ENCODE data around the gene SNHG17.
"Not testable (repeated sequence)": the region's sequence is repeated elsewhere in the genome, so short reads cannot be mapped to it uniquely, and the experiment has no call there.

SNHG17 gene

DNA sequence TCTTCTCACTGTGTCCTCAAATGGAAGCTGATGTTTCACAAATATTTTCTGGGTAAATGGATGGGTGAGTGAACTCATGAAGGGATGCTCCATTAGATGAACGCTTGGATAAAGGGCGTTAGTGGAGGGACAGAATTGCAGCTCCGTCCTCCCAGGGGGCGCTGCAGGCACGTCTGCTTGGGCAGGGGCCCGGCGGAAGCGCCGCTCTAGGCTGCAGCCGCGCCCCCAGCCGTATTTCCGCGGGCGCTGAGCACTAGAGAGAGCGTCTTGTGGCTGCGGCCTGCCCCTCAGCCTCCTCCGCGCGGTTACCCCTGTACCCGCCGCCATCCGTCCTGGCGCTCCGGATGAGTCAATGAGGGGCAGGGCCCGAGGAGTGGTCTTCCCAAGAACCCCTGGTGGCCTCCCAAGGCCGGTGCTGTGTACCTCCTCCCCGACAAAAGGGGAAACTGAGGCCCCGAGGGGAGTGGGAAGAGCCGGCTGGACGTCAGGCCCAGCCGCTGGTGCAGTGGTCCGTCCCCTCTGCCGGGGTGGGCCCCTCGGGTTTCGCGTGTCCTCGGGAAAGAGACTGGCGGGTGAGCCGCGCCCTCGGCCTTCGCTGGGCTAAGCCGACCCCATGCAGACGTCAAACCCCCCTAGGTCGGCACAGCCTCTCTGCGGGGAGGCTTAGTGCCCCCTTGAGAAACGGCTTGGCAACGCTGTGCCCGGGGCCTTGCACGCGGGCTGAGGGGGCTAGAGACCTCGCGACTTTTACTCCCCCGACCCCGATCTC lies 11.5 kb upstream of the SNHG17 start:
- peak; percentile 88 for DNase-seq (ENCODE audit: extremely low read depth, low read depth)
- TF ChIP-seq, protein P1, sequence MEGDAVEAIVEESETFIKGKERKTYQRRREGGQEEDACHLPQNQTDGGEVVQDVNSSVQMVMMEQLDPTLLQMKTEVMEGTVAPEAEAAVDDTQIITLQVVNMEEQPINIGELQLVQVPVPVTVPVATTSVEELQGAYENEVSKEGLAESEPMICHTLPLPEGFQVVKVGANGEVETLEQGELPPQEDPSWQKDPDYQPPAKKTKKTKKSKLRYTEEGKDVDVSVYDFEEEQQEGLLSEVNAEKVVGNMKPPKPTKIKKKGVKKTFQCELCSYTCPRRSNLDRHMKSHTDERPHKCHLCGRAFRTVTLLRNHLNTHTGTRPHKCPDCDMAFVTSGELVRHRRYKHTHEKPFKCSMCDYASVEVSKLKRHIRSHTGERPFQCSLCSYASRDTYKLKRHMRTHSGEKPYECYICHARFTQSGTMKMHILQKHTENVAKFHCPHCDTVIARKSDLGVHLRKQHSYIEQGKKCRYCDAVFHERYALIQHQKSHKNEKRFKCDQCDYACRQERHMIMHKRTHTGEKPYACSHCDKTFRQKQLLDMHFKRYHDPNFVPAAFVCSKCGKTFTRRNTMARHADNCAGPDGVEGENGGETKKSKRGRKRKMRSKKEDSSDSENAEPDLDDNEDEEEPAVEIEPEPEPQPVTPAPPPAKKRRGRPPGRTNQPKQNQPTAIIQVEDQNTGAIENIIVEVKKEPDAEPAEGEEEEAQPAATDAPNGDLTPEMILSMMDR (IDR thresholded peaks at IDR 0.05; ENCODE audit: low read depth, low read length), result peak; percentile 91

DNA sequence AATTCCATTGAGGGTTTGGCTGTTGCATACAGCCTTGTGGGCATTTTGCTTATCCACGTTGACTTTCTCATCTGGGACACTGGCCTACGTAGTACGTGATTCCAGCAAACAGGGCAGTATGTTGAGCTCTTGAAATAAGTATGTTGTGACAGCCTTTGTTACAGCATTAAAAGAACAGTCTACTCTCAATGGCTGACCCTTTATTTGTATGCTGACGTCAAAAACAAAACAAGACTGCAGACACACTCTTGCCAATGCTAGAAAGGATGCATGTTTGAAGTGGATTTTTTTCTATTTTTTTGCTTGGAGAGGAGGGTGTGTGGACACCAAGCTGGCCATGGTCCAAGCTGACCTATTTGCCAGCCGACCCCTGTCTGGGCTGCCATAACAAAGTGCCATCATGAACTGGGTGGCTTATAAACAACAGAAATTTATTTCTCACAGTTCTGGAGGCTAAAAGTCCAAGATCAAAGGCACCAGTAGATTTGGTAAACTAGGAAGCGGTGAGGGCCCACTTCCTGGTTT lies 10.8 kb upstream of the SNHG17 start:
- TF ChIP-seq, protein P1 (IDR thresholded peaks at IDR 0.05; ENCODE audit: low read depth, low read length), result no peak

DNA sequence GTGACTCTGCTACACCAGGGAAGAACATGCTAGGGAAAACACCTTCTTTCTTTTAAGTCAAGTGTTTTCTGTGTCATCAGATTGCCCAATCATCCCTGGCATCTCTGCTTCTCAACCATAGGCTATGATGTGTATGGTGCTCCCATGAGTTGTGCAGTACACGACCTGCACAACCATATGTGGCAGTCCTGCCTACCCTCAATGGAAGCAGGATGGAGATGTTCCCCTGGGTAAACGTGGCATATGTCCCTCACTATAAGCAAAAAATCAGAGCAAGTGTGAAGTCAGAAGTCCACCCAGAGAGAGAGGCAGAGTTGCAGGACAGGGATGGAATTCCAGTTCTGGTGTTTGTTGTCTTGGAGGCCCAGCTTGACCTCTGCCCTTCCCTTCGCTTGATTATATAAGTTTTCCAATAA lies 10.3 kb upstream of the SNHG17 start:
- TF ChIP-seq, protein P1 (IDR thresholded peaks at IDR 0.05; ENCODE audit: low read depth, low read length), result no peak
- DNase-seq (ENCODE audit: extremely low read depth, low read depth), result no peak

More for the DNA sequence above, 10.8 kb upstream of the SNHG17 start:
- no peak for DNase-seq (ENCODE audit: extremely low read depth, low read depth)

DNA sequence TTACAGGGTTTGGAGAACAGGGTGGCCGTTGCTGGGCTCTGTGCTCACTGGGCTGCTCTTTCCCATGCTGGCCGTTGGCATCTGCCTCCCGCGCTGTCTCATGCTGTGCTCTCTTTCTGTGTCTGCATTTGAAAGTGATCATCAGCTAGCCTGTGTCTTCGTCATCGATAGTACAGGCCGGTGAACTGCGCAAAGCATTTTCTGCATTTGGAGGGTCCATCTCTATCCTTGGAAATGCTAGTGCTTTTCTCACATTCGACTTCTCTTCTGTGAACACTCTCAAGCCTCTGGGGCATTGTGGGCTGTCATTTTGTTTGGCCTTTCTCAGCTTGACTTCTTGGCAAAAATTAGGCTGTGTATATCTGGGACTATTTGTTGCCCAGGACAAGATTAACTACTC lies 6.8 kb upstream of the SNHG17 start:
- no peak for DNase-seq (ENCODE audit: extremely low read depth, low read depth)
- TF ChIP-seq, protein P1 (IDR thresholded peaks at IDR 0.05; ENCODE audit: low read depth, low read length), result no peak

DNA sequence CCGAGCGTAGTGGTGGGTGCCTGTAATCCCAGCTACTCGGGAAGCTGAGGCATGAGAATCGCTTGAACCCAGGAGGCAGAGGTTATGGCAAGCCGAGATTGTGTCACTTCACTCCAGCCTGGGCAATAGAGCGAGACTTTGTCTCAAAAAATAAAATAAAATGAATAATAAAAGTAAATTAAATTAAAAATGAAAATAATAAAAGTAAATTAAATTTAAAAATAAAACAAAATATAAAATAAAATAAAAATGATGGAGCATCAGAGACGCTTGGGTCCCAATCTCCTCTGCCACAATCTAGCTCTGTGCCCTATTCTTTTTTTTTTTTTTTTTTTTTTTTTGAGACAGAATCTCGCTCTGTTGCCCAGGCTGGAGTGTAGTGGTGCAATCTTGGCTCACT lies 6.0 kb upstream of the SNHG17 start:
- DNase-seq (ENCODE audit: extremely low read depth, low read depth), result not testable (repeated sequence)

DNA sequence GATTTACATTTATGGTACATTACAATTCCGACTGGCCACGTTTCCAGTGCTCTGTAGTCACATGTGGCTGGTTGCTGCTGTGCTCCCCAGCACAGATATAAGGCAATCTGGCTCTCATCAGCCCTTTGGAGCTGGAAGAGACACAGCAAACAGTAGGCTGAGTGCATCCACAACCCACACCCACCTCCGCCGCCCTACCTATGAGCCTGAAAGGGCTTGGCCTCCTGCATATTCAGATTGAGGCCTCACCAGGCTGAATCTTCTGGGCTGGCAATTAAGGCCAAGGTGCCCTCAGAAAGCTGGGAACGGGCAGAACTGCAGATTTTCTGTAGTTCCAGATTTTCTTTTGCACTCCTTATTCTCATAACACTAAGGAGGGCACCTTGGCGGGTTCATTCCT lies 2.7 kb upstream of the SNHG17 start:
- DNase-seq (ENCODE audit: extremely low read depth, low read depth), result no peak
- TF ChIP-seq, protein P1 (IDR thresholded peaks at IDR 0.05; ENCODE audit: low read depth, low read length), result no peak

DNA sequence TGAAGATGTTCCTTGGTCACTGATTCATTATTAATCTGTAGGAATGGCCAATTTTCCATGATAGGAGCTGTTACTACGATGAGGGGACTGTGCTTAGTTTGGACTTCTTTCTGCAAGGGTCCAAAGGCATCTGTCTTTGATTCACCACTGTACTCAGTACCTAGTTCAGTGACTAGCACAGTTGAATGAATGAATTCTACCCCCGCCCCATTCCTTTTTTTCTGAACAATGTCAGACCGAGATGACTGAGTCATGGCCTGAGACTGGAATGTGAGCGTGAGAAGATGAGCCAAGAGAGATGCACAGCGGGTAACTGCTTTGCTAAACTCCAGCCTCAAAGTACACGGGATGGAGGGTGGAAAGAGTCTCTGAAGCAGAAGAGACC lies 419 bp upstream of the SNHG17 start:
- TF ChIP-seq, protein P1 (IDR thresholded peaks at IDR 0.05; ENCODE audit: low read depth, low read length), result no peak
- DNase-seq (ENCODE audit: extremely low read depth, low read depth), result no peak

DNA sequence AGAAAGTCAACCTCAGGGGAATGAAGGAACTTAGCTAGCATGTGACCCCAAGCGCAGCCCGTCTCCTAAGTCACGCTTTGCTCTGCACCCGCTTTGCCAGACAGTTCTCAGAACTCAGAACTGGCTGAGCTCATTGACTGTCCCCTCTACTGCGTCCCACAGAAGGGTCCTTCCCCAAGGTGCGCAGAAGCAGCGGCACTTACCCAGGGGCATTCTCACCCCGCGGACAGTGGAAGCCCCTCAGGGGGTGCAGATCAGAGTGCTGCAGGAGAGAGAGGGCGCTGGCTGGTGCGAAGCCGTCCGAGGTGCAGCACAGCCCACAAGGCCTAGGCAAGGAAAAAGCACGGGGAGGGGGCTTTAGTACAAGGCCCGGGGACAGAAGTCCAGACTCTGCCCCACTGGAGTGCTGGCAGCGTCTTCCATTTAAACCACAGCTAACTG lies 807 bp downstream of the SNHG17 start:
- TF ChIP-seq, protein P1 (IDR thresholded peaks at IDR 0.05; ENCODE audit: low read depth, low read length), result no peak
- DNase-seq (ENCODE audit: extremely low read depth, low read depth), result no peak

All from AG09319 (cell line).